Gastrocnemius medialis (tissue), 4 donors: ENCODE results near the gene SUN1. TPM values are rescaled to one million over a fixed set of nuclear protein-coding genes. Genes with fewer than 3 reads are reported as not detected.
"Not testable (repeated sequence)": the region's sequence is repeated elsewhere in the genome, so short reads cannot be mapped to it uniquely, and the experiment has no call there.

Source experiments
- ATAC-seq, 2 donors: fragments of 150-250 bp; one replicate each; pipeline ENCODE4 v1.9.1; 2016
- DNase-seq, 2 donors: peaks; one replicate each; pipeline ENCODE4 v3.0.0-alpha.2; 2019
- H3K27ac ChIP-seq, 4 donors: fragments of 200-600 bp; sonication (generic); 1 replicate in 1 of 4; 2 replicates in 3 of 4; pipeline ENCODE4 v1.5.1; 2016 to 2018; ENCODE audit warnings: mild to moderate bottlenecking in 2 of 4, moderate library complexity in 1 of 4
- H3K27me3 ChIP-seq, 3 donors: fragments of 200-600 bp; sonication (generic) in 2 of 3; 1 replicate in 1 of 3; 2 replicates in 2 of 3; pipeline versions ENCODE4 v1.5.1 to v1.6.0; 2016 to 2019; ENCODE audit warnings: mild to moderate bottlenecking in 1 of 3, moderate library complexity in 1 of 3
- H3K36me3 ChIP-seq, 2 donors: fragments of 200-600 bp; sonication (generic) in 1 of 2; one replicate each; pipeline ENCODE4 v1.5.1; 2017 to 2018
- H3K4me1 ChIP-seq, 2 donors: fragments of 200-600 bp; sonication (generic) in 1 of 2; one replicate each; pipeline ENCODE4 v1.5.1; 2016 to 2017; ENCODE audit warnings: mild to moderate bottlenecking in 2 of 2
- H3K4me3 ChIP-seq, 4 donors: fragments of 200-600 bp; sonication (generic) in 3 of 4; 1 replicate in 1 of 4; 2 replicates in 3 of 4; pipeline ENCODE4 v1.5.1; 2016 to 2019; ENCODE audit warnings: mild to moderate bottlenecking in 2 of 4
- H3K9me3 ChIP-seq, 3 donors: fragments of 200-600 bp; sonication (generic) in 2 of 3; 1 replicate in 1 of 3; 2 replicates in 2 of 3; pipeline ENCODE4 v1.5.1; 2016 to 2019
- CTCF ChIP-seq, 5 experiments: fragments of 450-650 bp in 3 of 5; fragments of 200-600 bp in 2 of 5; sonication (generic) in 2 of 5; IDR thresholded peaks in 4 of 5; conservative IDR thresholded peaks in 1 of 5; 1 replicate in 4 of 5; 2 replicates in 1 of 5; pipeline ENCODE4 v1.5.1; 2016 to 2019; ENCODE audit warnings: antibody characterized with exemption in 5 of 5, mild to moderate bottlenecking in 3 of 5, moderate library complexity in 3 of 5
- POLR2A ChIP-seq, 2 donors: fragments of 450-650 bp; IDR thresholded peaks; one replicate each; pipeline ENCODE4 v1.6.1; 2017; ENCODE audit warnings: antibody characterized with exemption in 2 of 2, mild to moderate bottlenecking in 2 of 2, moderate library complexity in 2 of 2
- in situ Hi-C, 4 donors: fragments of 200-750 bp; cut with MboI; loops; one replicate each; pipeline versions ENCODE4 v1.15.0 to v1.8.0; 2017; ENCODE audit warnings: low sequenced_read_pairs in 4 of 4
- intact Hi-C: fragments of 100-400 bp; cut with DNase I; formaldehyde crosslinking; loops from one replicate; pipeline ENCODE4 v1.15.1; 2023; ENCODE audit warnings: low total_unique reads
- total RNA-seq, 4 donors: library from RNA; depleted of rRNA; stranded (reverse); fragments of >200 nt; gene quantifications; one replicate each; pipeline versions ENCODE4 v1.1.0 to v1.2.3, GENCODE V29; 2016

The SUN1 gene
- total RNA-seq, 4 donors from 2014 or later, result 112 to 154 (median 132) TPM

- no peaks in the 10 kb centered on the region for H3K4me1 ChIP-seq
- intact Hi-C loops, result no loop called here
- peaks cover 0 to 11% (median 0%) of the 10 kb centered on the region in 3 donors for H3K27me3 ChIP-seq
- no peak for DNase-seq
- no peak for ATAC-seq
- no peak overlapping the region for H3K4me3 ChIP-seq
- TF ChIP-seq CTCF (IDR thresholded peaks at IDR 0.05 in 4 of 5, conservative IDR thresholded peaks at IDR 0.05 in 1 of 5) (no peak), POLR2A (IDR thresholded peaks at IDR 0.05) (no peak)
- no peak overlapping the region for H3K27ac ChIP-seq
- no peaks in the 10 kb centered on the region for H3K9me3 ChIP-seq
- in situ Hi-C loops, result no loop called here
- no peaks in the 10 kb centered on the region for H3K36me3 ChIP-seq
Measured at GRCh38 chr7:921071-921461, 88.8 kb downstream of the SUN1 start.

GRCh38 chr7:921581-922333 is 89.5 kb downstream of the SUN1 start:
- DNase-seq, result peak in 1 of 2 donors; percentile 9
- Histone ChIP-seq H3K27ac (no peak overlapping the region), H3K4me3 (no peak overlapping the region), H3K4me1 (no peaks in the 10 kb centered on the region), H3K27me3 (peaks cover 0 to 11% (median 0%) of the 10 kb centered on the region in 3 donors), H3K36me3 (no peaks in the 10 kb centered on the region), H3K9me3 (no peaks in the 10 kb centered on the region)
- TF ChIP-seq CTCF (IDR thresholded peaks at IDR 0.05 in 4 of 5, conservative IDR thresholded peaks at IDR 0.05 in 1 of 5) (no peak), POLR2A (IDR thresholded peaks at IDR 0.05) (no peak)
- in situ Hi-C loops (no loop called here), intact Hi-C loops (no loop called here)
- ATAC-seq, result no peak

GRCh38 chr7:922334-923107 is 90.2 kb downstream of the SUN1 start:
- TF ChIP-seq CTCF (IDR thresholded peaks at IDR 0.05 in 4 of 5, conservative IDR thresholded peaks at IDR 0.05 in 1 of 5), result no peak
- TF ChIP-seq POLR2A (IDR thresholded peaks at IDR 0.05), result no peak
- intact Hi-C loops, result no loop called here
- DNase-seq (peak in 1 of 2 donors; percentile 4), ATAC-seq (no peak)
- H3K9me3 ChIP-seq, result no peaks in the 10 kb centered on the region
- no peaks in the 10 kb centered on the region for H3K4me1 ChIP-seq
- in situ Hi-C loops, result no loop called here
- H3K27ac ChIP-seq, result no peak overlapping the region
- H3K27me3 ChIP-seq, result peaks cover 0 to 11% (median 0%) of the 10 kb centered on the region in 3 donors
- no peak overlapping the region for H3K4me3 ChIP-seq
- H3K36me3 ChIP-seq, result no peaks in the 10 kb centered on the region

- no peaks in the 10 kb centered on the region for H3K4me1 ChIP-seq
- in situ Hi-C loops, result no loop called here
Measured at GRCh38 chr7:923108-924041, 91.1 kb downstream of the SUN1 start.

GRCh38 chr7:924042-924441 is 91.8 kb downstream of the SUN1 start:
- H3K9me3 ChIP-seq, in situ Hi-C loops, H3K4me3 ChIP-seq, H3K4me1 ChIP-seq, H3K27ac ChIP-seq, H3K36me3 ChIP-seq, intact Hi-C loops, ATAC-seq: not testable (repeated sequence)
- DNase-seq, result peak in 1 of 2 donors; percentile 2
- peaks cover 0 to 11% (median 0%) of the 10 kb centered on the region in 3 donors for H3K27me3 ChIP-seq

More at GRCh38 chr7:923108-924041, 91.1 kb downstream of the SUN1 start:
- Histone ChIP-seq H3K9me3 (no peaks in the 10 kb centered on the region), H3K4me3 (no peak overlapping the region), H3K27ac (no peak overlapping the region), H3K36me3 (no peaks in the 10 kb centered on the region), H3K27me3 (peaks cover 0 to 11% (median 0%) of the 10 kb centered on the region in 3 donors)
- intact Hi-C loops, result no loop called here
- TF ChIP-seq POLR2A (IDR thresholded peaks at IDR 0.05), result no peak
- TF ChIP-seq CTCF (IDR thresholded peaks at IDR 0.05 in 4 of 5, conservative IDR thresholded peaks at IDR 0.05 in 1 of 5), result no peak
- DNase-seq (peak; percentile 46 to 56), ATAC-seq (peak in 1 of 2 donors; percentile 44)
